GM23338 (cell line): Measurements from ENCODE around the gene PKLR. TPM values are rescaled to one million over a fixed set of nuclear protein-coding genes. Genes with fewer than 3 reads are reported as not detected.

Source experiments
- ATAC-seq: fragments of 200-7000 bp; cut with Tn5 transposase; 3 replicates; pipeline ENCODE4 v1.9.1; 2020
- DNase-seq: peaks from one replicate; pipeline ENCODE4 v3.0.0-alpha.2; 2015; ENCODE audit warnings: low spot score
- H2AFZ ChIP-seq: fragments of 200-600 bp; sonication (generic); 2 replicates; pipeline ENCODE4 v1.8.0; 2016; ENCODE audit warnings: antibody characterized with exemption, mild to moderate bottlenecking, moderate library complexity
- H3F3A ChIP-seq: fragments of 200-600 bp; sonication (generic); replicated peaks from 2 replicates; pipeline ENCODE4 v1.8.0; 2017; ENCODE audit warnings: antibody characterized with exemption, mixed run types, low read depth
- H3K27ac ChIP-seq: fragments of 200-600 bp; sonication (generic); 2 replicates; pipeline ENCODE4 v1.6.1; 2016; ENCODE audit warnings: low read depth
- H3K27me3 ChIP-seq: fragments of 200-600 bp; sonication (generic); 2 replicates; pipeline ENCODE4 v1.8.0; 2016; ENCODE audit warnings: mild to moderate bottlenecking, mixed run types, moderate library complexity; ENCODE audit not compliant: insufficient read depth
- H3K36me3 ChIP-seq: fragments of 200-600 bp; sonication (generic); 2 replicates; pipeline ENCODE4 v1.8.0; 2016; ENCODE audit warnings: mild to moderate bottlenecking; ENCODE audit not compliant: insufficient read depth
- H3K4me1 ChIP-seq: fragments of 200-600 bp; sonication (generic); 2 replicates; pipeline ENCODE4 v1.8.0; 2016; ENCODE audit warnings: mild to moderate bottlenecking, moderate library complexity; ENCODE audit not compliant: insufficient read depth
- H3K4me2 ChIP-seq: fragments of 200-600 bp; sonication (generic); 2 replicates; pipeline ENCODE4 v1.7.1; 2017; ENCODE audit warnings: mixed run types
- H3K4me3 ChIP-seq: fragments of 200-600 bp; sonication (generic); 2 replicates; pipeline ENCODE4 v1.6.1; 2016; ENCODE audit warnings: mixed run types
- H3K79me2 ChIP-seq: fragments of 200-600 bp; sonication (generic); replicated peaks from 2 replicates; pipeline ENCODE4 v1.8.0; 2017; ENCODE audit warnings: mild to moderate bottlenecking; ENCODE audit not compliant: insufficient read depth
- H3K9me2 ChIP-seq: fragments of 200-600 bp; sonication (generic); 2 replicates; pipeline ENCODE4 v1.8.0; 2017; ENCODE audit not compliant: insufficient read depth
- H4K20me1 ChIP-seq: fragments of 200-600 bp; sonication (generic); replicated peaks from 2 replicates; pipeline ENCODE4 v1.8.0; 2017; ENCODE audit warnings: mild to moderate bottlenecking; ENCODE audit not compliant: insufficient read depth
- H3K27ac Mint-ChIP-seq: 2 replicates; pipeline ENCODE4 v1.8.0; 2020; ENCODE audit warnings: inconsistent platforms, mild to moderate bottlenecking, moderate library complexity, mixed read lengths
- H3K27me3 Mint-ChIP-seq: 3 replicates; pipeline ENCODE4 v1.8.0; 2022; ENCODE audit warnings: low read depth, mild to moderate bottlenecking, moderate library complexity, mixed read lengths, inconsistent platforms; ENCODE audit not compliant: insufficient read depth, poor library complexity
- H3K36me3 Mint-ChIP-seq: 3 replicates; pipeline ENCODE4 v1.8.0; 2021; ENCODE audit warnings: low read depth, mild to moderate bottlenecking, inconsistent platforms, moderate library complexity, mixed read lengths
- H3K4me1 Mint-ChIP-seq: 3 replicates; pipeline ENCODE4 v1.8.0; 2020; ENCODE audit warnings: mild to moderate bottlenecking, inconsistent platforms, mixed read lengths
- H3K4me3 Mint-ChIP-seq: 3 replicates; pipeline ENCODE4 v1.8.0; 2021; ENCODE audit warnings: moderate library complexity, mild to moderate bottlenecking, inconsistent platforms, mixed read lengths
- H3K9me3 Mint-ChIP-seq: 3 replicates; pipeline ENCODE4 v1.8.0; 2020; ENCODE audit warnings: moderate library complexity, mild to moderate bottlenecking, inconsistent platforms, mixed read lengths
- CREB1 ChIP-seq: fragments of 250-450 bp; sonication (Bioruptor Pico); IDR thresholded peaks from 2 replicates; pipeline ENCODE4 v1.5.0; 2020; ENCODE audit warnings: low read depth, mild to moderate bottlenecking, moderate library complexity
- EZH2 ChIP-seq: fragments of 200-600 bp; sonication (generic); IDR thresholded peaks from one replicate; pipeline ENCODE4 v1.8.0; 2017; ENCODE audit warnings: antibody characterized with exemption, mild to moderate bottlenecking, low read depth; ENCODE audit not compliant: unreplicated experiment
- EZH2phosphoT487 ChIP-seq: fragments of 200-600 bp; sonication (generic); IDR thresholded peaks from one replicate; pipeline ENCODE4 v1.8.1; 2018; ENCODE audit warnings: antibody characterized with exemption; ENCODE audit not compliant: unreplicated experiment
- JUNB ChIP-seq: IDR thresholded peaks from one replicate; pipeline ENCODE4 v1.6.1; 2016; ENCODE audit warnings: antibody characterized with exemption; ENCODE audit not compliant: unreplicated experiment
- NANOG ChIP-seq: IDR thresholded peaks from 2 replicates; pipeline ENCODE4 v1.6.1; 2016; ENCODE audit warnings: antibody characterized with exemption, borderline replicate concordance
- POLR2AphosphoS5 ChIP-seq: IDR thresholded peaks from 2 replicates; pipeline ENCODE4 v1.6.1; 2016; ENCODE audit warnings: antibody characterized with exemption, low read depth
- STAT1 ChIP-seq: IDR thresholded peaks from one replicate; pipeline ENCODE4 v1.6.1; 2016; ENCODE audit warnings: antibody characterized with exemption; ENCODE audit not compliant: unreplicated experiment
- ZNF114 ChIP-seq: fragments of 250-450 bp; sonication (Bioruptor Pico); IDR thresholded peaks from 2 replicates; pipeline ENCODE4 v1.5.0; 2020; ENCODE audit warnings: mild to moderate bottlenecking, moderate library complexity
- ZNF331 ChIP-seq: fragments of 250-450 bp; sonication (Bioruptor Pico); IDR thresholded peaks from 2 replicates; pipeline ENCODE4 v1.5.0; 2020; ENCODE audit warnings: low read depth, mild to moderate bottlenecking, moderate library complexity
- polyA plus RNA-seq: library from polyadenylated mRNA; unstranded; fragments of >200 nt; fragmentation: Nextera tagmentation; extraction: Ambion mirVana; gene quantifications from 2 replicates; pipeline ENCODE4 v1.2.1, GENCODE V29; 2016
- total RNA-seq: library from RNA; depleted of rRNA; stranded (reverse); fragments of >200 nt; shearing (Covaris generic); gene quantifications from 2 replicates; pipeline ENCODE4 v1.2.3, GENCODE V29; 2014
- TF ChIP-seq, protein P1 (sequence below): IDR thresholded peaks from 2 replicates; pipeline ENCODE4 v1.6.1; 2016; ENCODE audit warnings: antibody characterized with exemption
- TF ChIP-seq, protein P2 (sequence below), 2 experiments: fragments of 200-600 bp in 1 of 2; sonication (generic) in 1 of 2; conservative IDR thresholded peaks; 2 replicates each; pipeline versions ENCODE4 v1.5.1 to v1.6.1; 2016 to 2017; ENCODE audit warnings: antibody characterized with exemption in 2 of 2, low read depth in 2 of 2, mild to moderate bottlenecking in 2 of 2, moderate library complexity in 1 of 2
- TF ChIP-seq, protein P3 (sequence below): IDR thresholded peaks from one replicate; pipeline ENCODE4 v1.6.1; 2018; ENCODE audit warnings: antibody characterized with exemption; ENCODE audit not compliant: unreplicated experiment
- TF ChIP-seq, protein P4 (sequence below): fragments of 250-450 bp; sonication (Bioruptor Pico); IDR thresholded peaks from 2 replicates; pipeline ENCODE4 v1.5.0; 2020; ENCODE audit warnings: mild to moderate bottlenecking, moderate library complexity

PKLR gene
- total and polyA plus RNA-seq, 2 experiments from 2014 or later: 2.0 to 3.7 TPM

DNA sequence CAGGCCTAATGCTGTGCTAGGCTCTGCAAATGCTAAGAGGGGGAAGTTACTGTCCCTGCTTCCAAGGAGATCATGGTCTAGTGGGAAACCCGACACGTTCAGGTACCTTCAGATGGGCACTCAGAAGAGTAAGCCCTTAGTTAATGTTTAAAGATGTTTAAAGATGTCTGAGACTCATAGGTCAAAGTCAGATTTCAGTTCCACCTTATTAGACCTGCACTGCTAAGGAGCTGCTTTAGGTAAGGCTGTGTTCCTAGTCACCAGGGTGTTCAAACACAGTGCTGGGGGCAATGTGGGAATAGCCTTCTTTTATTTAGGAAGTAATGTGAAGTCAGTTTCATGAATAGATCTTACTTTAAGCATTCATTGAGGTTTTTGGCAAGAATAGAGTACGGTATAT lies 15.7 kb upstream of the PKLR start:
- DNase-seq: no peak
- no peak for ATAC-seq
- Histone ChIP-seq H3K36me3 (peaks cover 22% of the 10 kb centered on the region), H3K4me3 (no peak overlapping the region), H3F3A (peaks cover 57% of the 10 kb centered on the region), H2AFZ (no peak overlapping the region), H3K27ac (no peak overlapping the region), H4K20me1 (peaks cover 38% of the 10 kb centered on the region), H3K79me2 (peaks cover 24% of the 10 kb centered on the region), H3K4me1 (peaks cover 17% of the 10 kb centered on the region), H3K4me2 (no peak overlapping the region), H3K27me3 (peaks cover 4% of the 10 kb centered on the region), H3K9me2 (no peaks in the 10 kb centered on the region)
- peaks cover 19% of the 10 kb centered on the region for H3K27me3 Mint-ChIP-seq
- no peak overlapping the region for H3K27ac Mint-ChIP-seq
- no peak for TF ChIP-seq CREB1 (CRISPR knock-in tag)
- TF ChIP-seq POLR2AphosphoS5: no peak
- no peak for TF ChIP-seq NANOG
- no peak for TF ChIP-seq ZNF114 (CRISPR knock-in tag)
- TF ChIP-seq ZNF331 (CRISPR knock-in tag): no peak
- no peak for TF ChIP-seq EZH2
- TF ChIP-seq, protein P1, sequence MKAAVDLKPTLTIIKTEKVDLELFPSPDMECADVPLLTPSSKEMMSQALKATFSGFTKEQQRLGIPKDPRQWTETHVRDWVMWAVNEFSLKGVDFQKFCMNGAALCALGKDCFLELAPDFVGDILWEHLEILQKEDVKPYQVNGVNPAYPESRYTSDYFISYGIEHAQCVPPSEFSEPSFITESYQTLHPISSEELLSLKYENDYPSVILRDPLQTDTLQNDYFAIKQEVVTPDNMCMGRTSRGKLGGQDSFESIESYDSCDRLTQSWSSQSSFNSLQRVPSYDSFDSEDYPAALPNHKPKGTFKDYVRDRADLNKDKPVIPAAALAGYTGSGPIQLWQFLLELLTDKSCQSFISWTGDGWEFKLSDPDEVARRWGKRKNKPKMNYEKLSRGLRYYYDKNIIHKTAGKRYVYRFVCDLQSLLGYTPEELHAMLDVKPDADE: no peak
- TF ChIP-seq, protein P2, sequence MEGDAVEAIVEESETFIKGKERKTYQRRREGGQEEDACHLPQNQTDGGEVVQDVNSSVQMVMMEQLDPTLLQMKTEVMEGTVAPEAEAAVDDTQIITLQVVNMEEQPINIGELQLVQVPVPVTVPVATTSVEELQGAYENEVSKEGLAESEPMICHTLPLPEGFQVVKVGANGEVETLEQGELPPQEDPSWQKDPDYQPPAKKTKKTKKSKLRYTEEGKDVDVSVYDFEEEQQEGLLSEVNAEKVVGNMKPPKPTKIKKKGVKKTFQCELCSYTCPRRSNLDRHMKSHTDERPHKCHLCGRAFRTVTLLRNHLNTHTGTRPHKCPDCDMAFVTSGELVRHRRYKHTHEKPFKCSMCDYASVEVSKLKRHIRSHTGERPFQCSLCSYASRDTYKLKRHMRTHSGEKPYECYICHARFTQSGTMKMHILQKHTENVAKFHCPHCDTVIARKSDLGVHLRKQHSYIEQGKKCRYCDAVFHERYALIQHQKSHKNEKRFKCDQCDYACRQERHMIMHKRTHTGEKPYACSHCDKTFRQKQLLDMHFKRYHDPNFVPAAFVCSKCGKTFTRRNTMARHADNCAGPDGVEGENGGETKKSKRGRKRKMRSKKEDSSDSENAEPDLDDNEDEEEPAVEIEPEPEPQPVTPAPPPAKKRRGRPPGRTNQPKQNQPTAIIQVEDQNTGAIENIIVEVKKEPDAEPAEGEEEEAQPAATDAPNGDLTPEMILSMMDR (conservative IDR thresholded peaks at IDR 0.05; ENCODE audit: low read depth in 2 of 2): no peak
- TF ChIP-seq, protein P3, sequence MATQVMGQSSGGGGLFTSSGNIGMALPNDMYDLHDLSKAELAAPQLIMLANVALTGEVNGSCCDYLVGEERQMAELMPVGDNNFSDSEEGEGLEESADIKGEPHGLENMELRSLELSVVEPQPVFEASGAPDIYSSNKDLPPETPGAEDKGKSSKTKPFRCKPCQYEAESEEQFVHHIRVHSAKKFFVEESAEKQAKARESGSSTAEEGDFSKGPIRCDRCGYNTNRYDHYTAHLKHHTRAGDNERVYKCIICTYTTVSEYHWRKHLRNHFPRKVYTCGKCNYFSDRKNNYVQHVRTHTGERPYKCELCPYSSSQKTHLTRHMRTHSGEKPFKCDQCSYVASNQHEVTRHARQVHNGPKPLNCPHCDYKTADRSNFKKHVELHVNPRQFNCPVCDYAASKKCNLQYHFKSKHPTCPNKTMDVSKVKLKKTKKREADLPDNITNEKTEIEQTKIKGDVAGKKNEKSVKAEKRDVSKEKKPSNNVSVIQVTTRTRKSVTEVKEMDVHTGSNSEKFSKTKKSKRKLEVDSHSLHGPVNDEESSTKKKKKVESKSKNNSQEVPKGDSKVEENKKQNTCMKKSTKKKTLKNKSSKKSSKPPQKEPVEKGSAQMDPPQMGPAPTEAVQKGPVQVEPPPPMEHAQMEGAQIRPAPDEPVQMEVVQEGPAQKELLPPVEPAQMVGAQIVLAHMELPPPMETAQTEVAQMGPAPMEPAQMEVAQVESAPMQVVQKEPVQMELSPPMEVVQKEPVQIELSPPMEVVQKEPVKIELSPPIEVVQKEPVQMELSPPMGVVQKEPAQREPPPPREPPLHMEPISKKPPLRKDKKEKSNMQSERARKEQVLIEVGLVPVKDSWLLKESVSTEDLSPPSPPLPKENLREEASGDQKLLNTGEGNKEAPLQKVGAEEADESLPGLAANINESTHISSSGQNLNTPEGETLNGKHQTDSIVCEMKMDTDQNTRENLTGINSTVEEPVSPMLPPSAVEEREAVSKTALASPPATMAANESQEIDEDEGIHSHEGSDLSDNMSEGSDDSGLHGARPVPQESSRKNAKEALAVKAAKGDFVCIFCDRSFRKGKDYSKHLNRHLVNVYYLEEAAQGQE: no peak
- no peak for TF ChIP-seq JUNB
- TF ChIP-seq STAT1: no peak
- TF ChIP-seq, protein P4, sequence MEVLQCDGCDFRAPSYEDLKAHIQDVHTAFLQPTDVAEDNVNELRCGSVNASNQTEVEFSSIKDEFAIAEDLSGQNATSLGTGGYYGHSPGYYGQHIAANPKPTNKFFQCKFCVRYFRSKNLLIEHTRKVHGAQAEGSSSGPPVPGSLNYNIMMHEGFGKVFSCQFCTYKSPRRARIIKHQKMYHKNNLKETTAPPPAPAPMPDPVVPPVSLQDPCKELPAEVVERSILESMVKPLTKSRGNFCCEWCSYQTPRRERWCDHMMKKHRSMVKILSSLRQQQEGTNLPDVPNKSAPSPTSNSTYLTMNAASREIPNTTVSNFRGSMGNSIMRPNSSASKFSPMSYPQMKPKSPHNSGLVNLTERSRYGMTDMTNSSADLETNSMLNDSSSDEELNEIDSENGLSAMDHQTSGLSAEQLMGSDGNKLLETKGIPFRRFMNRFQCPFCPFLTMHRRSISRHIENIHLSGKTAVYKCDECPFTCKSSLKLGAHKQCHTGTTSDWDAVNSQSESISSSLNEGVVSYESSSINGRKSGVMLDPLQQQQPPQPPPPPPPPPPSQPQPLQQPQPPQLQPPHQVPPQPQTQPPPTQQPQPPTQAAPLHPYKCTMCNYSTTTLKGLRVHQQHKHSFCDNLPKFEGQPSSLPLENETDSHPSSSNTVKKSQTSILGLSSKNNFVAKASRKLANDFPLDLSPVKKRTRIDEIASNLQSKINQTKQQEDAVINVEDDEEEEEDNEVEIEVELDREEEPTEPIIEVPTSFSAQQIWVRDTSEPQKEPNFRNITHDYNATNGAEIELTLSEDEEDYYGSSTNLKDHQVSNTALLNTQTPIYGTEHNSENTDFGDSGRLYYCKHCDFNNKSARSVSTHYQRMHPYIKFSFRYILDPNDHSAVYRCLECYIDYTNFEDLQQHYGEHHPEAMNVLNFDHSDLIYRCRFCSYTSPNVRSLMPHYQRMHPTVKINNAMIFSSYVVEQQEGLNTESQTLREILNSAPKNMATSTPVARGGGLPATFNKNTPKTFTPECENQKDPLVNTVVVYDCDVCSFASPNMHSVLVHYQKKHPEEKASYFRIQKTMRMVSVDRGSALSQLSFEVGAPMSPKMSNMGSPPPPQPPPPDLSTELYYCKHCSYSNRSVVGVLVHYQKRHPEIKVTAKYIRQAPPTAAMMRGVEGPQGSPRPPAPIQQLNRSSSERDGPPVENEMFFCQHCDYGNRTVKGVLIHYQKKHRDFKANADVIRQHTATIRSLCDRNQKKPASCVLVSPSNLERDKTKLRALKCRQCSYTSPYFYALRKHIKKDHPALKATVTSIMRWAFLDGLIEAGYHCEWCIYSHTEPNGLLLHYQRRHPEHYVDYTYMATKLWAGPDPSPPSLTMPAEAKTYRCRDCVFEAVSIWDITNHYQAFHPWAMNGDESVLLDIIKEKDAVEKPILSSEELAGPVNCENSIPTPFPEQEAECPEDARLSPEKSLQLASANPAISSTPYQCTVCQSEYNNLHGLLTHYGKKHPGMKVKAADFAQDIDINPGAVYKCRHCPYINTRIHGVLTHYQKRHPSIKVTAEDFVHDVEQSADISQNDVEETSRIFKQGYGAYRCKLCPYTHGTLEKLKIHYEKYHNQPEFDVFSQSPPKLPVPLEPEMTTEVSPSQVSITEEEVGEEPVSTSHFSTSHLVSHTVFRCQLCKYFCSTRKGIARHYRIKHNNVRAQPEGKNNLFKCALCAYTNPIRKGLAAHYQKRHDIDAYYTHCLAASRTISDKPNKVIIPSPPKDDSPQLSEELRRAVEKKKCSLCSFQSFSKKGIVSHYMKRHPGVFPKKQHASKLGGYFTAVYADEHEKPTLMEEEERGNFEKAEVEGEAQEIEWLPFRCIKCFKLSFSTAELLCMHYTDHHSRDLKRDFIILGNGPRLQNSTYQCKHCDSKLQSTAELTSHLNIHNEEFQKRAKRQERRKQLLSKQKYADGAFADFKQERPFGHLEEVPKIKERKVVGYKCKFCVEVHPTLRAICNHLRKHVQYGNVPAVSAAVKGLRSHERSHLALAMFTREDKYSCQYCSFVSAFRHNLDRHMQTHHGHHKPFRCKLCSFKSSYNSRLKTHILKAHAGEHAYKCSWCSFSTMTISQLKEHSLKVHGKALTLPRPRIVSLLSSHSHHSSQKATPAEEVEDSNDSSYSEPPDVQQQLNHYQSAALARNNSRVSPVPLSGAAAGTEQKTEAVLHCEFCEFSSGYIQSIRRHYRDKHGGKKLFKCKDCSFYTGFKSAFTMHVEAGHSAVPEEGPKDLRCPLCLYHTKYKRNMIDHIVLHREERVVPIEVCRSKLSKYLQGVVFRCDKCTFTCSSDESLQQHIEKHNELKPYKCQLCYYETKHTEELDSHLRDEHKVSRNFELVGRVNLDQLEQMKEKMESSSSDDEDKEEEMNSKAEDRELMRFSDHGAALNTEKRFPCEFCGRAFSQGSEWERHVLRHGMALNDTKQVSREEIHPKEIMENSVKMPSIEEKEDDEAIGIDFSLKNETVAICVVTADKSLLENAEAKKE (CRISPR knock-in tag): no peak
- no peak for TF ChIP-seq EZH2phosphoT487
- peaks cover 53% of the 10 kb centered on the region for H3K36me3 Mint-ChIP-seq
- peaks cover 28% of the 10 kb centered on the region for H3K4me1 Mint-ChIP-seq
- H3K9me3 Mint-ChIP-seq: no peaks in the 10 kb centered on the region
- no peak overlapping the region for H3K4me3 Mint-ChIP-seq
